Progenitor cell of endocrine pancreas (in vitro differentiated cells): ENCODE data around the gene SMC5. TPM values are rescaled to one million over a fixed set of nuclear protein-coding genes. Genes with fewer than 3 reads are reported as not detected.

Experiments
- DNase-seq: peaks from one replicate; pipeline ENCODE4 v3.0.0; 2021; ENCODE audit warnings: low spot score; ENCODE audit not compliant: unreplicated experiment
- H3K27ac Mint-ChIP-seq: 2 replicates; pipeline ENCODE4 v1.8.0; 2021; ENCODE audit warnings: mild to moderate bottlenecking, moderate library complexity, mixed read lengths
- H3K27me3 Mint-ChIP-seq: 2 replicates; pipeline ENCODE4 v1.8.0; 2021; ENCODE audit warnings: mixed read lengths
- H3K36me3 Mint-ChIP-seq: 2 replicates; pipeline ENCODE4 v1.8.0; 2022; ENCODE audit warnings: mixed read lengths; ENCODE audit not compliant: insufficient read depth
- H3K4me1 Mint-ChIP-seq: 2 replicates; pipeline ENCODE4 v1.8.0; 2021; ENCODE audit warnings: low read depth, mixed read lengths
- H3K4me3 Mint-ChIP-seq: 2 replicates; pipeline ENCODE4 v1.8.0; 2021; ENCODE audit warnings: low read depth, mild to moderate bottlenecking, moderate library complexity, mixed read lengths
- H3K9me3 Mint-ChIP-seq: 2 replicates; pipeline ENCODE4 v1.8.0; 2021; ENCODE audit warnings: low read depth, mixed read lengths
- CTCF ChIP-seq: fragments of 200-600 bp; sonication (generic); IDR thresholded peaks from one replicate; pipeline ENCODE4 v1.5.0; 2021; ENCODE audit warnings: antibody characterized with exemption, mild to moderate bottlenecking; ENCODE audit not compliant: unreplicated experiment
- total RNA-seq: library from RNA; stranded (reverse); gene quantifications from 2 replicates; pipeline ENCODE4 v1.2.1, GENCODE V29; 2021

SMC5 gene
- total RNA-seq, 1 donor from 2014 or later = 42.8 TPM

GRCh38 chr9:70250221-70250620 lies 8.6 kb upstream of the SMC5 start:
- Mint-ChIP-seq H3K36me3 (no peaks in the 10 kb centered on the region), H3K9me3 (no peaks in the 10 kb centered on the region), H3K27ac (no peak overlapping the region), H3K4me3 (no peak overlapping the region), H3K4me1 (peaks cover 3% of the 10 kb centered on the region), H3K27me3 (no peaks in the 10 kb centered on the region)
- no peak for TF ChIP-seq CTCF
- no peak for DNase-seq

GRCh38 chr9:70255486-70255885 lies 3.3 kb upstream of the SMC5 start:
- peaks cover 39% of the 10 kb centered on the region for H3K4me1 Mint-ChIP-seq
- no peak for DNase-seq
- TF ChIP-seq CTCF = no peak
- no peaks in the 10 kb centered on the region for H3K9me3 Mint-ChIP-seq
- no peaks in the 10 kb centered on the region for H3K27me3 Mint-ChIP-seq
- H3K27ac Mint-ChIP-seq = peak overlapping the region; percentile 93
- H3K36me3 Mint-ChIP-seq = peaks cover 3% of the 10 kb centered on the region
- H3K4me3 Mint-ChIP-seq = peak overlapping the region; percentile 60

- Mint-ChIP-seq H3K9me3 (no peaks in the 10 kb centered on the region), H3K27me3 (no peaks in the 10 kb centered on the region), H3K4me1 (peaks cover 45% of the 10 kb centered on the region), H3K4me3 (peak overlapping the region; percentile 60), H3K36me3 (peaks cover 6% of the 10 kb centered on the region), H3K27ac (peak overlapping the region; percentile 93)
- DNase-seq = no peak
- TF ChIP-seq CTCF = no peak
Measured at GRCh38 chr9:70256123-70256551, 2.6 kb upstream of the SMC5 start.

- no peak for TF ChIP-seq CTCF
- DNase-seq = no peak
- Mint-ChIP-seq H3K4me1 (peaks cover 59% of the 10 kb centered on the region), H3K27ac (peak overlapping the region; percentile 97), H3K27me3 (no peaks in the 10 kb centered on the region), H3K9me3 (no peaks in the 10 kb centered on the region), H3K4me3 (peak overlapping the region; percentile 88), H3K36me3 (peaks cover 19% of the 10 kb centered on the region)
Measured at GRCh38 chr9:70257502-70257901, 1.3 kb upstream of the SMC5 start.

GRCh38 chr9:70257991-70258691 lies 637 bp upstream of the SMC5 start:
- DNase-seq = peak; percentile 19
- Mint-ChIP-seq H3K27ac (peak overlapping the region; percentile 97), H3K36me3 (peaks cover 19% of the 10 kb centered on the region), H3K4me3 (peak overlapping the region; percentile 88), H3K9me3 (no peaks in the 10 kb centered on the region), H3K4me1 (peaks cover 61% of the 10 kb centered on the region), H3K27me3 (no peaks in the 10 kb centered on the region)
- no peak for TF ChIP-seq CTCF
